Measurements from ENCODE around the gene TFF1. TPM values are rescaled to one million over a fixed set of nuclear protein-coding genes. Genes with fewer than 3 reads are reported as not detected.

The TFF1 gene
- polyA plus RNA-seq, 1 donor, result 4.9 TPM

- no CpG with 5 or more reads among the region's 8 CpGs for WGBS (ENCODE audit: insufficient coverage, low lambda C conversion rate)
- peak in 1 of 2 donors; percentile 63 for DNase-seq
- Histone ChIP-seq H3K9me3 (ENCODE audit: control insufficient read depth, low read depth, low read length) (no peaks in the 10 kb centered on the region), H3K27me3 (ENCODE audit: control insufficient read depth, insufficient read depth, low read length) (no peaks in the 10 kb centered on the region), H3K4me1 (ENCODE audit: control insufficient read depth, insufficient read depth, low read length) (peaks cover 59% of the 10 kb centered on the region), H3K27ac (ENCODE audit: low read length) (peak overlapping the region; percentile 98), H3K36me3 (ENCODE audit: control insufficient read depth, insufficient read depth, low read length) (no peaks in the 10 kb centered on the region), H3K4me3 (ENCODE audit: low read length) (no peak overlapping the region)
These were observed 18.0 kb upstream of the TFF1 start for GRCh38 chr21:42384156-42384945.

- H3K27me3 ChIP-seq (ENCODE audit: control insufficient read depth, insufficient read depth, low read length), result no peaks in the 10 kb centered on the region
- H3K27ac ChIP-seq (ENCODE audit: low read length), result peak overlapping the region; percentile 98
- no CpG with 5 or more reads among the region's 6 CpGs for WGBS (ENCODE audit: insufficient coverage, low lambda C conversion rate)
- peaks cover 49% of the 10 kb centered on the region for H3K4me1 ChIP-seq (ENCODE audit: control insufficient read depth, insufficient read depth, low read length)
- no peak overlapping the region for H3K4me3 ChIP-seq (ENCODE audit: low read length)
- H3K9me3 ChIP-seq (ENCODE audit: control insufficient read depth, low read depth, low read length), result no peaks in the 10 kb centered on the region
- no peaks in the 10 kb centered on the region for H3K36me3 ChIP-seq (ENCODE audit: control insufficient read depth, insufficient read depth, low read length)
- no peak for DNase-seq
These were observed 17.0 kb upstream of the TFF1 start for GRCh38 chr21:42383331-42383730.

- Histone ChIP-seq H3K4me1 (ENCODE audit: control insufficient read depth, insufficient read depth, low read length) (peaks cover 45% of the 10 kb centered on the region), H3K36me3 (ENCODE audit: control insufficient read depth, insufficient read depth, low read length) (no peaks in the 10 kb centered on the region), H3K9me3 (ENCODE audit: control insufficient read depth, low read depth, low read length) (no peaks in the 10 kb centered on the region), H3K27me3 (ENCODE audit: control insufficient read depth, insufficient read depth, low read length) (no peaks in the 10 kb centered on the region), H3K27ac (ENCODE audit: low read length) (no peak overlapping the region), H3K4me3 (ENCODE audit: low read length) (no peak overlapping the region)
- no CpG with 5 or more reads among the region's 6 CpGs for WGBS (ENCODE audit: insufficient coverage, low lambda C conversion rate)
- no peak for DNase-seq
These were observed 16.6 kb upstream of the TFF1 start for GRCh38 chr21:42382915-42383314.

GRCh38 chr21:42381347-42381984 is 15.1 kb upstream of the TFF1 start:
- WGBS (ENCODE audit: insufficient coverage, low lambda C conversion rate), result no CpG with 5 or more reads among the region's 1 CpG
- no peak overlapping the region for H3K27ac ChIP-seq (ENCODE audit: low read length)

GRCh38 chr21:42379426-42380215 is 13.3 kb upstream of the TFF1 start:
- no peaks in the 10 kb centered on the region for H3K36me3 ChIP-seq (ENCODE audit: control insufficient read depth, insufficient read depth, low read length)
- no peaks in the 10 kb centered on the region for H3K9me3 ChIP-seq (ENCODE audit: control insufficient read depth, low read depth, low read length)
- DNase-seq, result no peak
- peaks cover 25% of the 10 kb centered on the region for H3K4me1 ChIP-seq (ENCODE audit: control insufficient read depth, insufficient read depth, low read length)
- WGBS (ENCODE audit: insufficient coverage, low lambda C conversion rate), result 80% methylated on average over 1 of the region's 17 CpGs
- H3K27ac ChIP-seq (ENCODE audit: low read length), result no peak overlapping the region
- no peak overlapping the region for H3K4me3 ChIP-seq (ENCODE audit: low read length)
- H3K27me3 ChIP-seq (ENCODE audit: control insufficient read depth, insufficient read depth, low read length), result no peaks in the 10 kb centered on the region

More at GRCh38 chr21:42381347-42381984, 15.1 kb upstream of the TFF1 start:
- H3K36me3 ChIP-seq (ENCODE audit: control insufficient read depth, insufficient read depth, low read length), result no peaks in the 10 kb centered on the region
- H3K9me3 ChIP-seq (ENCODE audit: control insufficient read depth, low read depth, low read length), result no peaks in the 10 kb centered on the region
- DNase-seq, result peak; percentile 60 to 62
- H3K4me3 ChIP-seq (ENCODE audit: low read length), result no peak overlapping the region
- no peaks in the 10 kb centered on the region for H3K27me3 ChIP-seq (ENCODE audit: control insufficient read depth, insufficient read depth, low read length)
- peaks cover 33% of the 10 kb centered on the region for H3K4me1 ChIP-seq (ENCODE audit: control insufficient read depth, insufficient read depth, low read length)

- WGBS (ENCODE audit: insufficient coverage, low lambda C conversion rate), result no CpG with 5 or more reads among the region's 8 CpGs
- Histone ChIP-seq H3K4me3 (ENCODE audit: low read length) (no peak overlapping the region), H3K27me3 (ENCODE audit: control insufficient read depth, insufficient read depth, low read length) (no peaks in the 10 kb centered on the region), H3K27ac (ENCODE audit: low read length) (no peak overlapping the region), H3K9me3 (ENCODE audit: control insufficient read depth, low read depth, low read length) (no peaks in the 10 kb centered on the region), H3K4me1 (ENCODE audit: control insufficient read depth, insufficient read depth, low read length) (peaks cover 14% of the 10 kb centered on the region), H3K36me3 (ENCODE audit: control insufficient read depth, insufficient read depth, low read length) (no peaks in the 10 kb centered on the region)
- DNase-seq, result no peak
These were observed 12.1 kb upstream of the TFF1 start for GRCh38 chr21:42378418-42378817.

GRCh38 chr21:42377951-42378340 is 11.6 kb upstream of the TFF1 start:
- H3K9me3 ChIP-seq (ENCODE audit: control insufficient read depth, low read depth, low read length), result no peaks in the 10 kb centered on the region

GRCh38 chr21:42377211-42377950 is 11.0 kb upstream of the TFF1 start:
- no peak for DNase-seq
- H3K4me3 ChIP-seq (ENCODE audit: low read length), result no peak overlapping the region
- H3K27ac ChIP-seq (ENCODE audit: low read length), result no peak overlapping the region

More at GRCh38 chr21:42377951-42378340, 11.6 kb upstream of the TFF1 start:
- no CpG with 5 or more reads among the region's 5 CpGs for WGBS (ENCODE audit: insufficient coverage, low lambda C conversion rate)
- no peak overlapping the region for H3K27ac ChIP-seq (ENCODE audit: low read length)
- H3K36me3 ChIP-seq (ENCODE audit: control insufficient read depth, insufficient read depth, low read length), result no peaks in the 10 kb centered on the region
- no peak overlapping the region for H3K4me3 ChIP-seq (ENCODE audit: low read length)
- DNase-seq, result no peak
- no peaks in the 10 kb centered on the region for H3K27me3 ChIP-seq (ENCODE audit: control insufficient read depth, insufficient read depth, low read length)
- H3K4me1 ChIP-seq (ENCODE audit: control insufficient read depth, insufficient read depth, low read length), result peaks cover 10% of the 10 kb centered on the region

GRCh38 chr21:42376338-42376982 is 10.1 kb upstream of the TFF1 start:
- Histone ChIP-seq H3K4me3 (ENCODE audit: low read length) (no peak overlapping the region), H3K27ac (ENCODE audit: low read length) (no peak overlapping the region)
- WGBS (ENCODE audit: insufficient coverage, low lambda C conversion rate), result no CpG with 5 or more reads among the region's 32 CpGs

More at GRCh38 chr21:42377211-42377950, 11.0 kb upstream of the TFF1 start:
- Histone ChIP-seq H3K4me1 (ENCODE audit: control insufficient read depth, insufficient read depth, low read length) (peaks cover 10% of the 10 kb centered on the region), H3K9me3 (ENCODE audit: control insufficient read depth, low read depth, low read length) (no peaks in the 10 kb centered on the region), H3K36me3 (ENCODE audit: control insufficient read depth, insufficient read depth, low read length) (no peaks in the 10 kb centered on the region), H3K27me3 (ENCODE audit: control insufficient read depth, insufficient read depth, low read length) (no peaks in the 10 kb centered on the region)
- no CpG with 5 or more reads among the region's 24 CpGs for WGBS (ENCODE audit: insufficient coverage, low lambda C conversion rate)

More at GRCh38 chr21:42376338-42376982, 10.1 kb upstream of the TFF1 start:
- DNase-seq, result peak in 1 of 2 donors; percentile 38
- Histone ChIP-seq H3K9me3 (ENCODE audit: control insufficient read depth, low read depth, low read length) (no peaks in the 10 kb centered on the region), H3K36me3 (ENCODE audit: control insufficient read depth, insufficient read depth, low read length) (no peaks in the 10 kb centered on the region), H3K27me3 (ENCODE audit: control insufficient read depth, insufficient read depth, low read length) (no peaks in the 10 kb centered on the region), H3K4me1 (ENCODE audit: control insufficient read depth, insufficient read depth, low read length) (peaks cover 10% of the 10 kb centered on the region)

Measured in large intestine (tissue), 3 donors.